Loucy (cell line): ENCODE measurements around the gene GAS6.

Source experiments
- H2AFZ ChIP-seq: fragments of 200-600 bp; sonication (generic); 2 replicates; pipeline ENCODE4 v1.6.0; 2016; ENCODE audit warnings: antibody characterized with exemption, mild to moderate bottlenecking, low read length, moderate library complexity
- H3F3A ChIP-seq: fragments of 200-600 bp; 2 replicates; pipeline ENCODE4 v1.6.0; 2016; ENCODE audit warnings: antibody characterized with exemption, low read depth, mild to moderate bottlenecking
- H3K27me3 ChIP-seq: fragments of 200-600 bp; sonication (generic); 2 replicates; pipeline ENCODE4 v1.6.1; 2014; ENCODE audit warnings: low read length, mild to moderate bottlenecking; ENCODE audit not compliant: insufficient read depth, poor library complexity, severe bottlenecking
- H3K36me3 ChIP-seq: fragments of 200-600 bp; sonication (generic); 2 replicates; pipeline ENCODE4 v1.6.1; 2016; ENCODE audit warnings: low read length; ENCODE audit not compliant: insufficient read depth
- H3K4me1 ChIP-seq: fragments of 200-600 bp; sonication (generic); 2 replicates; pipeline ENCODE4 v1.5.1; 2014; ENCODE audit warnings: low read length, mild to moderate bottlenecking; ENCODE audit not compliant: insufficient read depth, poor library complexity, severe bottlenecking
- H3K4me2 ChIP-seq: fragments of 200-600 bp; sonication (generic); 2 replicates; pipeline ENCODE4 v1.6.0; 2014; ENCODE audit warnings: antibody characterized with exemption, low read length, low read depth, mild to moderate bottlenecking; ENCODE audit not compliant: poor library complexity, severe bottlenecking
- H3K4me3 ChIP-seq: fragments of 200-600 bp; sonication (generic); 2 replicates; pipeline ENCODE4 v1.5.1; 2014; ENCODE audit warnings: low read length, mild to moderate bottlenecking, mixed read lengths; ENCODE audit not compliant: poor library complexity, severe bottlenecking
- H3K79me2 ChIP-seq: fragments of 200-600 bp; sonication (generic); 2 replicates; pipeline ENCODE4 v1.6.1; 2014; ENCODE audit warnings: low read length; ENCODE audit not compliant: insufficient read depth
- H3K9ac ChIP-seq: fragments of 200-600 bp; sonication (generic); 2 replicates; pipeline ENCODE4 v1.6.0; 2014; ENCODE audit warnings: mild to moderate bottlenecking, low read depth, low read length, moderate library complexity; ENCODE audit not compliant: poor library complexity, severe bottlenecking
- H3K9me2 ChIP-seq: fragments of 200-600 bp; sonication (generic); replicated peaks from 2 replicates; pipeline ENCODE4 v1.6.1; 2016; ENCODE audit warnings: low read depth, low read length, mixed read lengths
- H3K9me3 ChIP-seq: fragments of 200-600 bp; sonication (generic); 2 replicates; pipeline ENCODE4 v1.6.1; 2014; ENCODE audit warnings: mild to moderate bottlenecking, antibody characterized with exemption, low read length, low read depth; ENCODE audit not compliant: insufficient read depth
- H4K20me1 ChIP-seq: fragments of 200-600 bp; sonication (generic); 2 replicates; pipeline ENCODE4 v1.6.0; 2014; ENCODE audit warnings: antibody characterized with exemption, low read length, mild to moderate bottlenecking; ENCODE audit not compliant: insufficient read depth, poor library complexity, severe bottlenecking
- EZH2phosphoT487 ChIP-seq: fragments of 200-600 bp; IDR thresholded peaks from 2 replicates; pipeline ENCODE4 v1.6.1; 2018; ENCODE audit warnings: antibody characterized with exemption, mild to moderate bottlenecking, moderate library complexity, borderline replicate concordance
- TF ChIP-seq, protein P1 (sequence below): fragments of 200-600 bp; sonication (generic); conservative IDR thresholded peaks from 2 replicates; pipeline ENCODE4 v1.5.1; 2014; ENCODE audit warnings: mild to moderate bottlenecking, antibody characterized with exemption, low read length

GAS6 gene

DNA sequence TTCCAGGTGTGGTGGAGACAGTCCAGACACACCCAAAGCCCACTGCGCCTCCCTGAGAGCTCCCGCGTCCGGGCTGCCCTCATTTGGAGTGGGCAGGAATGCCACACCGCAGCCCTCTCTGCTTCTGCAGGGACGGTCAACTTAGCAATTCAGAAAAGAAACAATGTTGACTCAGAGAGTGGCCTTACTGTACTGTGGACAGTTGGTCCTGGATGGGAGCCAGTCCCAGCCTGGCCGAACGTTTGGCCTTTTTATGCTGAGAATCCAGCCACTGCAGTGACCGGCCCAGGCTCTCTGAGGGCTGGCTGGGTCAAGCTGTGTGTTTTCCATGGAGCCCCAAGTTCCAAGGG, 7.2 kb downstream of the GAS6 start:
- H2AFZ ChIP-seq, result no peak overlapping the region
- H3K79me2 ChIP-seq, result no peaks in the 10 kb centered on the region
- H3K4me3 ChIP-seq, result no peak overlapping the region
- no peaks in the 10 kb centered on the region for H4K20me1 ChIP-seq
- peaks cover 31% of the 10 kb centered on the region for H3K4me1 ChIP-seq
- H3K27me3 ChIP-seq, result no peaks in the 10 kb centered on the region
- H3K4me2 ChIP-seq, result no peak overlapping the region
- no peaks in the 10 kb centered on the region for H3F3A ChIP-seq
- H3K9me2 ChIP-seq, result no peaks in the 10 kb centered on the region
- TF ChIP-seq, protein P1, sequence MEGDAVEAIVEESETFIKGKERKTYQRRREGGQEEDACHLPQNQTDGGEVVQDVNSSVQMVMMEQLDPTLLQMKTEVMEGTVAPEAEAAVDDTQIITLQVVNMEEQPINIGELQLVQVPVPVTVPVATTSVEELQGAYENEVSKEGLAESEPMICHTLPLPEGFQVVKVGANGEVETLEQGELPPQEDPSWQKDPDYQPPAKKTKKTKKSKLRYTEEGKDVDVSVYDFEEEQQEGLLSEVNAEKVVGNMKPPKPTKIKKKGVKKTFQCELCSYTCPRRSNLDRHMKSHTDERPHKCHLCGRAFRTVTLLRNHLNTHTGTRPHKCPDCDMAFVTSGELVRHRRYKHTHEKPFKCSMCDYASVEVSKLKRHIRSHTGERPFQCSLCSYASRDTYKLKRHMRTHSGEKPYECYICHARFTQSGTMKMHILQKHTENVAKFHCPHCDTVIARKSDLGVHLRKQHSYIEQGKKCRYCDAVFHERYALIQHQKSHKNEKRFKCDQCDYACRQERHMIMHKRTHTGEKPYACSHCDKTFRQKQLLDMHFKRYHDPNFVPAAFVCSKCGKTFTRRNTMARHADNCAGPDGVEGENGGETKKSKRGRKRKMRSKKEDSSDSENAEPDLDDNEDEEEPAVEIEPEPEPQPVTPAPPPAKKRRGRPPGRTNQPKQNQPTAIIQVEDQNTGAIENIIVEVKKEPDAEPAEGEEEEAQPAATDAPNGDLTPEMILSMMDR, result no peak
- no peak for TF ChIP-seq EZH2phosphoT487
- no peaks in the 10 kb centered on the region for H3K9me3 ChIP-seq
- H3K36me3 ChIP-seq, result no peaks in the 10 kb centered on the region
- H3K9ac ChIP-seq, result no peak overlapping the region

- Histone ChIP-seq H3K79me2 (no peaks in the 10 kb centered on the region), H3F3A (no peaks in the 10 kb centered on the region), H3K9me3 (no peaks in the 10 kb centered on the region), H3K9ac (no peak overlapping the region), H3K27me3 (no peaks in the 10 kb centered on the region), H3K4me3 (no peak overlapping the region), H4K20me1 (no peaks in the 10 kb centered on the region), H3K36me3 (no peaks in the 10 kb centered on the region), H3K9me2 (no peaks in the 10 kb centered on the region), H3K4me1 (peaks cover 31% of the 10 kb centered on the region), H2AFZ (no peak overlapping the region), H3K4me2 (no peak overlapping the region)
- TF ChIP-seq, protein P1, result no peak
- TF ChIP-seq EZH2phosphoT487, result no peak
Observed at GRCh38 chr13:113855931-113856715, 7.8 kb downstream of the GAS6 start.

DNA sequence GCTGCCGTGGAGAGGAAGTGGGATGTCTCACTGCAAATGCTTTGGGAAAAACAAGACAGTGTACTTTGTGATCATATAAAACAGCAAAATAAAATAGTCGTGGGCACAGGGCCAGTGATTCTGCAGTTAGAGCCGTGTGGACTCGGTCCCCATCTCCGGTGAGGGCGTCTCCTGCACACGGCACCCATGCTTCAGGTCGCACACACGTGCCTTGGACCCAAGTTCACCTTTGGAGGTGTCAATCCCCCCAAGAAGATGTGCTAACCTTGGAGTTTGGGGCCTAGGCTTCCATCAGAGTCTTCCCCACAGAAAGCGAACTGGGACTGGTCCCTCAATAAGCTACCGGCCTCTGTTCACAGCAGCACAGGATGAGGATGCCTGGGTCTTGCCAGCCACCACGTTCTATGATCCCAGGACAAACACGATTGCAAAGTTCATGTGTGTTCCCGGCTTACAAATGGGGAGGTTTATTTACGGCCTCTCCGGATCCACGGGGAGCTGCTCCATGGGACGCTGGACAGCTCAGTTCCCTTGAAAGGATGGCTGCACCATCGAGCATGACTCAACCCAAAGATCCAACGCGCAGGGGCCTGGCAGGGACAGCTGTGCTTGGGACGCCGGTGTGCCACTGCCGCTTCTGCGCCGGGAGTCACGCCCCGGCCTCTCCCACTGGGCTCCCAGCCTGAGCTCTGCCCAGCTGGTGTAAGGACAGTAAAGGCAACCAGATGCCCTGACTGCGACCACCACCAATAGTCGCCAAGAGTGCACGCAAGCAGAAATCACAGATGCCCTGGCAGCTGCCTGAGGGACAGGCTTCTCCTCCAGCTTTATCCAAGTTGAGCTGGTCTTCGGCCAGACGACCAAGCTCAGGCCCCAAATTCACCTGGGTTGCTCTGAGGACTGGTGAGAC, 8.6 kb downstream of the GAS6 start:
- H3K79me2 ChIP-seq, result no peaks in the 10 kb centered on the region
- peak overlapping the region; percentile 24 for H3K4me3 ChIP-seq
- no peak overlapping the region for H3K9ac ChIP-seq
- H2AFZ ChIP-seq, result peak overlapping the region; percentile 14; the same call in 1 of the 2 replicates
- no peaks in the 10 kb centered on the region for H3F3A ChIP-seq
- no peaks in the 10 kb centered on the region for H3K27me3 ChIP-seq
- peaks cover 31% of the 10 kb centered on the region for H3K4me1 ChIP-seq
- no peaks in the 10 kb centered on the region for H3K36me3 ChIP-seq
- no peaks in the 10 kb centered on the region for H3K9me3 ChIP-seq
- TF ChIP-seq EZH2phosphoT487, result no peak
- TF ChIP-seq, protein P1, result no peak
- H3K4me2 ChIP-seq, result peak overlapping the region; percentile 67
- H3K9me2 ChIP-seq, result no peaks in the 10 kb centered on the region
- no peaks in the 10 kb centered on the region for H4K20me1 ChIP-seq
